Measurements from ENCODE around the gene SMARCA4. TPM values are rescaled to one million over a fixed set of nuclear protein-coding genes. Genes with fewer than 3 reads are reported as not detected.

The SMARCA4 gene
- total RNA-seq, 1 donor from 2014 or later = 274 TPM

DNA sequence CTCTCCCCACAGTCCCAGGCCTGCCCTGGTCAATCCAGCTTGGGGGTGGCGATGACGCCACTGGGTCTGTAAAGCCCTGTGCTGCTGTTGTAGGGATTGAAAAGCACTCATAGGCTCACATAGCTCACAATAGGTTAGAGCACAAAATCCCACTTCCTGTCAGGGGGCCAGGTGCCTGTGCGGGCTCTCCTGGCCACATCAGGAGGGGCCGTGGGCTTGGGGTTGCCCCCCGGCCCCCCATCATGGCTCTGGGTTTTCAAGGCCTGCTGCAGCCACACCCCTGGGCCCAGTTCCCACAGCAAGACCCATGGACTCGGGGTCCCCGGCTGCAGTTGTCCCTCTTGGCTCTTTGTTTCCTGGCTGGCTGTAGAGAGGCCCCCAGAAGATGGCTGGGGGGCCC lies 62.9 kb downstream of the SMARCA4 start:
- H3K36me3 Mint-ChIP-seq = peaks cover 41% of the 10 kb centered on the region

DNA sequence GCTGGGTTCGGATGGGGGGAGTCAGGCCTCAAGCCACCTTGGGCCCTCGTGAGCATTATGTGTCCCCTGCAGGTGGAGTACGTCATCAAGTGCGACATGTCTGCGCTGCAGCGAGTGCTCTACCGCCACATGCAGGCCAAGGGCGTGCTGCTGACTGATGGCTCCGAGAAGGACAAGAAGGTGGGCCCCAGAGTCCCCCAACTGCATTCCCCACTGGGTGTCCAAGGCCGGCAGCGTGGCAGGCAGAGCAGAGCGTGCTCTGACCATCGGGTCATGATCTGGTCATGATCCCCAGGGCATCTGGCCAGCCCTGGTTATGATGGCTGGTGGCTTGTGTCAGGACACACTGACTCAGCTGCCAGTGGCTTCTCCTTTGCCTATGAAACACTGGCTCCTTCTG lies 63.4 kb downstream of the SMARCA4 start:
- no peak for DNase-seq (ENCODE audit: low spot score in 2 of 2, unreplicated experiment in 2 of 2)
- Mint-ChIP-seq H3K27ac (no peak overlapping the region), H3K27me3 (ENCODE audit: low read depth) (no peaks in the 10 kb centered on the region), H3K4me3 (no peak overlapping the region), H3K9me3 (no peaks in the 10 kb centered on the region), H3K4me1 (no peaks in the 10 kb centered on the region), H3K36me3 (peaks cover 38% of the 10 kb centered on the region)
- TF ChIP-seq, protein P1, sequence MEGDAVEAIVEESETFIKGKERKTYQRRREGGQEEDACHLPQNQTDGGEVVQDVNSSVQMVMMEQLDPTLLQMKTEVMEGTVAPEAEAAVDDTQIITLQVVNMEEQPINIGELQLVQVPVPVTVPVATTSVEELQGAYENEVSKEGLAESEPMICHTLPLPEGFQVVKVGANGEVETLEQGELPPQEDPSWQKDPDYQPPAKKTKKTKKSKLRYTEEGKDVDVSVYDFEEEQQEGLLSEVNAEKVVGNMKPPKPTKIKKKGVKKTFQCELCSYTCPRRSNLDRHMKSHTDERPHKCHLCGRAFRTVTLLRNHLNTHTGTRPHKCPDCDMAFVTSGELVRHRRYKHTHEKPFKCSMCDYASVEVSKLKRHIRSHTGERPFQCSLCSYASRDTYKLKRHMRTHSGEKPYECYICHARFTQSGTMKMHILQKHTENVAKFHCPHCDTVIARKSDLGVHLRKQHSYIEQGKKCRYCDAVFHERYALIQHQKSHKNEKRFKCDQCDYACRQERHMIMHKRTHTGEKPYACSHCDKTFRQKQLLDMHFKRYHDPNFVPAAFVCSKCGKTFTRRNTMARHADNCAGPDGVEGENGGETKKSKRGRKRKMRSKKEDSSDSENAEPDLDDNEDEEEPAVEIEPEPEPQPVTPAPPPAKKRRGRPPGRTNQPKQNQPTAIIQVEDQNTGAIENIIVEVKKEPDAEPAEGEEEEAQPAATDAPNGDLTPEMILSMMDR (IDR thresholded peaks at IDR 0.05; ENCODE audit: unreplicated experiment) = no peak

More for the DNA sequence above, 62.9 kb downstream of the SMARCA4 start:
- TF ChIP-seq, protein P1 (IDR thresholded peaks at IDR 0.05; ENCODE audit: unreplicated experiment) = no peak
- Mint-ChIP-seq H3K27me3 (ENCODE audit: low read depth) (no peaks in the 10 kb centered on the region), H3K4me1 (peaks cover 2% of the 10 kb centered on the region), H3K4me3 (no peak overlapping the region), H3K27ac (no peak overlapping the region), H3K9me3 (no peaks in the 10 kb centered on the region)
- no peak for DNase-seq (ENCODE audit: low spot score in 2 of 2, unreplicated experiment in 2 of 2)

DNA sequence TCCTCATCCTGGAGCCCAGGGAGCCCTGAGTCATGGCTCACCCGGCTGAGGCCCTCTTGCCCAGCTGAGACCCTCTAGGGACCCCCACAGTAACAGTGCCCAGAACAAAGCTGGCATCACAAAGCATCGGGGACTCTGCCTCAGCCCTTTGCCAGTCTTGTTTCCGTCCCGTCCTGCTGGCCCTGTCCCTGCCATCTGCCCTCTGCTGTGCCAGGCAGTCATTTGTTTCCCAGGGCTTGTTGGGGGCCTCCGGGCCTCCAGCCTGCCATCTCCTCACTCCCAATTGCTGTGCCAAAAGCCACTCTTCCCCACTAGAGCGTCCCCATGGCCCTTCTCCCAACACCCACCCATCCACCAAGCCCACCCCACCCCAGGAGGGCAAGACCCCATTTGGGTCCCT lies 64.2 kb downstream of the SMARCA4 start:
- Mint-ChIP-seq H3K4me3 (no peak overlapping the region), H3K4me1 (no peaks in the 10 kb centered on the region), H3K27me3 (ENCODE audit: low read depth) (no peaks in the 10 kb centered on the region), H3K27ac (peak overlapping the region; percentile 11), H3K9me3 (no peaks in the 10 kb centered on the region), H3K36me3 (peaks cover 32% of the 10 kb centered on the region)
- DNase-seq (ENCODE audit: low spot score in 2 of 2, unreplicated experiment in 2 of 2) = no peak
- TF ChIP-seq, protein P1 (IDR thresholded peaks at IDR 0.05; ENCODE audit: unreplicated experiment) = no peak

DNA sequence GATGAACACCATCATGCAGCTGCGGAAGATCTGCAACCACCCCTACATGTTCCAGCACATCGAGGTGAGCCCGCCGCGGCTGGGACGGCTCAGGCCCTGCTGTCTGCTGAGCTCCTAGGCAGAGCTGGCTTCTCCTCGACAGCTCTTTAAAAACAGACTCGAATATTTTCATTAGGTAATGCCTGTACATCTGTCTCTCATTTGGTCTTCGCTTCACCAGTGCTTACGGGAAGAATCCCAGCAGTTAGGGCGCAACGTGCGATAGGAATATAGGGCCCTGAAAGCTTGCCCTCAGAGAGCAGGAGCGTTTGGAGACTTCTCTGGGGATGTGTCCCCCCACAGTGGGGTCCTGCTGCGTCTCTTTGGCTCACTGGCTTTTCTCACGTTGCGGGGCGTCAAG lies 64.6 kb downstream of the SMARCA4 start:
- H3K9me3 Mint-ChIP-seq = no peaks in the 10 kb centered on the region
- no peaks in the 10 kb centered on the region for H3K4me1 Mint-ChIP-seq
- H3K27me3 Mint-ChIP-seq (ENCODE audit: low read depth) = no peaks in the 10 kb centered on the region
- DNase-seq (ENCODE audit: low spot score in 2 of 2, unreplicated experiment in 2 of 2) = no peak
- peak overlapping the region; percentile 39 for H3K27ac Mint-ChIP-seq
- H3K4me3 Mint-ChIP-seq = no peak overlapping the region
- TF ChIP-seq, protein P1 (IDR thresholded peaks at IDR 0.05; ENCODE audit: unreplicated experiment) = no peak
- H3K36me3 Mint-ChIP-seq = peaks cover 30% of the 10 kb centered on the region

DNA sequence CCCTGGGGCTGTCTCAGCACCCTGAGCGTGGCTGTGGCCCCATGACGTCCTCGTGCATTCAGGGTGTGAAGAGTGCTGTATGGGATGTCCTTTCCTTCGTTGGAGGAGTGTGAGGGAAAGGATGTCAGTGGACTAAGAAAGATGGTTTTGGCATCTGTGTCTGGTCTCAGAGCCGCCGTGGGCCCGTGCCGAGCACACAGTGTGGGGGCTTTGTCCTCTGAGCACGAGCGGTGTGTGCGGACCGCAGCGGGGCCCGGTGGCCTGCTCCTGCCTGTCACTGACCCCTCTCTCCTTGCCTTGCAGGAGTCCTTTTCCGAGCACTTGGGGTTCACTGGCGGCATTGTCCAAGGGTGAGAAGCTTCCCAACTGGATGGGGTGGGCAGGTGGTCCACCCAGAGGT lies 65.2 kb downstream of the SMARCA4 start:
- no peak for DNase-seq (ENCODE audit: low spot score in 2 of 2, unreplicated experiment in 2 of 2)
- peaks cover 25% of the 10 kb centered on the region for H3K36me3 Mint-ChIP-seq
- peak overlapping the region; percentile 39 for H3K27ac Mint-ChIP-seq

More for the DNA sequence above, 65.2 kb downstream of the SMARCA4 start:
- TF ChIP-seq, protein P1 (IDR thresholded peaks at IDR 0.05; ENCODE audit: unreplicated experiment) = no peak
- H3K4me1 Mint-ChIP-seq = no peaks in the 10 kb centered on the region
- H3K9me3 Mint-ChIP-seq = no peaks in the 10 kb centered on the region
- H3K4me3 Mint-ChIP-seq = no peak overlapping the region
- H3K27me3 Mint-ChIP-seq (ENCODE audit: low read depth) = no peaks in the 10 kb centered on the region

Measured in mesothelial cell of epicardium (in vitro differentiated cells).